Mesenchymal stem cell (in vitro differentiated cells and primary cell): ENCODE data around the gene SYNE1.

Experiments used
- DNase-seq: peaks from one replicate; pipeline ENCODE4 v3.0.0-alpha.2; 2013
- H2AFZ ChIP-seq: one replicate; pipeline ENCODE4 v1.6.1; 2013; ENCODE audit warnings: low read depth, mild to moderate bottlenecking, control low read depth, inconsistent platforms, low read length, moderate library complexity
- H2AK5ac ChIP-seq: 2 replicates; pipeline ENCODE4 v1.6.1; 2013; ENCODE audit warnings: low read length, moderate library complexity, mild to moderate bottlenecking, inconsistent platforms; ENCODE audit not compliant: severe bottlenecking
- H2BK120ac ChIP-seq: one replicate; pipeline ENCODE4 v1.6.1; 2013; ENCODE audit warnings: low read depth, mild to moderate bottlenecking, inconsistent platforms, low read length, moderate library complexity
- H2BK12ac ChIP-seq, 2 experiments: one replicate each; pipeline ENCODE4 v1.6.1; 2013; ENCODE audit warnings: inconsistent platforms in 2 of 2, low read length in 2 of 2, mild to moderate bottlenecking in 2 of 2, moderate library complexity in 2 of 2, control low read depth in 1 of 2
- H2BK15ac ChIP-seq: one replicate; pipeline ENCODE4 v1.6.1; 2013; ENCODE audit warnings: mild to moderate bottlenecking, low read depth, inconsistent platforms; ENCODE audit not compliant: poor library complexity, severe bottlenecking
- H2BK5ac ChIP-seq: 2 replicates; pipeline ENCODE4 v1.6.1; 2013; ENCODE audit warnings: low read depth, mild to moderate bottlenecking, low read length, control low read depth, inconsistent platforms; ENCODE audit not compliant: poor library complexity, severe bottlenecking
- H3K14ac ChIP-seq, 2 experiments: one replicate each; pipeline ENCODE4 v1.6.1; 2013; ENCODE audit warnings: inconsistent platforms in 2 of 2, low read length in 2 of 2, control low read depth in 1 of 2, mild to moderate bottlenecking in 1 of 2, moderate library complexity in 1 of 2
- H3K18ac ChIP-seq, 2 experiments: one replicate each; pipeline ENCODE4 v1.6.1; 2013; ENCODE audit warnings: inconsistent platforms in 2 of 2, low read length in 2 of 2, control low read depth in 1 of 2, low read depth in 1 of 2, mild to moderate bottlenecking in 1 of 2
- H3K23ac ChIP-seq, 2 experiments: one replicate each; pipeline ENCODE4 v1.6.1; 2013; ENCODE audit warnings: inconsistent platforms in 2 of 2, low read length in 2 of 2, mild to moderate bottlenecking in 2 of 2, moderate library complexity in 2 of 2, control low read depth in 1 of 2
- H3K27ac ChIP-seq: 2 replicates; pipeline ENCODE4 v1.5.1; 2013; ENCODE audit warnings: mild to moderate bottlenecking, moderate library complexity, low read length, control low read depth, inconsistent platforms; ENCODE audit not compliant: poor library complexity, severe bottlenecking
- H3K27me3 ChIP-seq, 2 experiments: 2 replicates each; pipeline versions ENCODE4 v1.6.1 to v1.7.0; 2013; ENCODE audit warnings: low read length in 2 of 2, mild to moderate bottlenecking in 2 of 2, moderate library complexity in 2 of 2, control low read depth in 1 of 2, inconsistent platforms in 1 of 2; ENCODE audit not compliant: control insufficient read depth in 1 of 2, insufficient read depth in 1 of 2
- H3K36me3 ChIP-seq, 2 experiments: 2 replicates each; pipeline versions ENCODE4 v1.6.1 to v1.7.0; 2013; ENCODE audit warnings: low read length in 2 of 2, control low read depth in 1 of 2, inconsistent platforms in 1 of 2, low read depth in 1 of 2, mild to moderate bottlenecking in 1 of 2; ENCODE audit not compliant: insufficient read depth in 2 of 2, control insufficient read depth in 1 of 2
- H3K4ac ChIP-seq, 2 experiments: one replicate each; pipeline ENCODE4 v1.6.1; 2013; ENCODE audit warnings: inconsistent platforms in 2 of 2, low read length in 2 of 2, mild to moderate bottlenecking in 2 of 2, moderate library complexity in 2 of 2, control low read depth in 1 of 2, low read depth in 1 of 2
- H3K4me1 ChIP-seq: 2 replicates; pipeline ENCODE4 v1.6.1; 2013; ENCODE audit warnings: low read depth, low read length, control low read depth; ENCODE audit not compliant: control insufficient read depth, insufficient read depth
- H3K4me2 ChIP-seq: 2 replicates; pipeline ENCODE4 v1.6.1; 2013; ENCODE audit warnings: low read length, mild to moderate bottlenecking, inconsistent platforms; ENCODE audit not compliant: poor library complexity, severe bottlenecking
- H3K4me3 ChIP-seq, 2 experiments: 2 replicates each; pipeline versions ENCODE4 v1.5.1 to v1.7.0; 2013; ENCODE audit warnings: low read length in 2 of 2, mild to moderate bottlenecking in 2 of 2, control low read depth in 1 of 2, low read depth in 1 of 2; ENCODE audit not compliant: insufficient read depth in 1 of 2
- H3K79me1 ChIP-seq: replicated peaks from 2 replicates; pipeline ENCODE4 v1.6.1; 2013; ENCODE audit warnings: mild to moderate bottlenecking, control low read depth, low read length, inconsistent platforms; ENCODE audit not compliant: poor library complexity, severe bottlenecking
- H3K9ac ChIP-seq: 2 replicates; pipeline ENCODE4 v1.7.0; 2013; ENCODE audit warnings: mild to moderate bottlenecking, low read length, moderate library complexity
- H3K9me3 ChIP-seq: 2 replicates; pipeline ENCODE4 v1.7.0; 2013; ENCODE audit warnings: mild to moderate bottlenecking, low read length; ENCODE audit not compliant: control insufficient read depth
- H4K8ac ChIP-seq: one replicate; pipeline ENCODE4 v1.6.1; 2013; ENCODE audit warnings: inconsistent platforms, mild to moderate bottlenecking, low read length, moderate library complexity
- H4K91ac ChIP-seq: one replicate; pipeline ENCODE4 v1.6.1; 2013; ENCODE audit warnings: mild to moderate bottlenecking, low read length, inconsistent platforms
- WGBS: methylation state at CpG from one replicate; pipeline ENCODE4 v1.1.7; 2013; ENCODE audit warnings: mixed read lengths; 5-methylcytosine and 5-hydroxymethylcytosine counted together

Gene SYNE1

GRCh38 chr6:152372945-152373344 is 264.2 kb downstream of the SYNE1 start:
- DNase-seq: no peak
- Histone ChIP-seq H2AK5ac (no peak overlapping the region), H2BK5ac (no peak overlapping the region), H3K23ac (no peak overlapping the region), H2BK15ac (no peak overlapping the region), H3K14ac (no peak overlapping the region), H3K4me2 (no peak overlapping the region), H3K36me3 (peaks cover 19 to 67% of the 10 kb centered on the region in 2 experiments), H2BK120ac (no peak overlapping the region), H3K9me3 (no peaks in the 10 kb centered on the region), H4K8ac (no peak overlapping the region), H3K79me1 (peaks cover 15% of the 10 kb centered on the region), H3K4ac (no peak overlapping the region), H3K4me3 (no peak overlapping the region), H3K27me3 (no peaks in the 10 kb centered on the region), H3K27ac (no peak overlapping the region), H4K91ac (no peak overlapping the region), H3K4me1 (no peaks in the 10 kb centered on the region), H2BK12ac (no peak overlapping the region), H3K9ac (no peak overlapping the region), H2AFZ (no peak overlapping the region), H3K18ac (no peak overlapping the region)
- 89% methylated on average over 1 of the region's 2 CpGs for WGBS

- Histone ChIP-seq H3K14ac (no peak overlapping the region), H3K9me3 (no peaks in the 10 kb centered on the region), H3K4me1 (no peaks in the 10 kb centered on the region), H3K27ac (no peak overlapping the region), H2AFZ (no peak overlapping the region), H3K18ac (no peak overlapping the region), H4K8ac (no peak overlapping the region), H3K36me3 (peaks cover 22 to 78% of the 10 kb centered on the region in 2 experiments), H2BK120ac (no peak overlapping the region), H3K4me2 (no peak overlapping the region), H3K4ac (no peak overlapping the region), H2BK12ac (no peak overlapping the region), H3K79me1 (peaks cover 15% of the 10 kb centered on the region), H3K27me3 (no peaks in the 10 kb centered on the region), H3K4me3 (no peak overlapping the region), H3K9ac (no peak overlapping the region), H2BK15ac (no peak overlapping the region), H2BK5ac (no peak overlapping the region), H4K91ac (no peak overlapping the region), H3K23ac (no peak overlapping the region), H2AK5ac (no peak overlapping the region)
- DNase-seq: no peak
Measured at GRCh38 chr6:152371775-152372174, 265.4 kb downstream of the SYNE1 start.

GRCh38 chr6:152368751-152369624 is 268.2 kb downstream of the SYNE1 start:
- H3K79me1 ChIP-seq: peaks cover 8% of the 10 kb centered on the region
- no peak overlapping the region for H3K27ac ChIP-seq
- H3K4me3 ChIP-seq: peak overlapping the region in 1 of 2 experiments; percentile 60
- H3K4me2 ChIP-seq: no peak overlapping the region
- no peak overlapping the region for H2AFZ ChIP-seq
- peaks cover 18 to 83% of the 10 kb centered on the region in 2 experiments for H3K36me3 ChIP-seq
- no peak overlapping the region for H4K8ac ChIP-seq
- H2BK15ac ChIP-seq: no peak overlapping the region
- no peak overlapping the region for H3K23ac ChIP-seq
- H3K18ac ChIP-seq: no peak overlapping the region
- no peak overlapping the region for H2BK12ac ChIP-seq
- no peak overlapping the region for H3K14ac ChIP-seq
- no peaks in the 10 kb centered on the region for H3K4me1 ChIP-seq
- no peak overlapping the region for H2AK5ac ChIP-seq
- H3K4ac ChIP-seq: no peak overlapping the region
- no peaks in the 10 kb centered on the region for H3K9me3 ChIP-seq
- H4K91ac ChIP-seq: no peak overlapping the region
- peak; percentile 27 for DNase-seq
- H3K27me3 ChIP-seq: no peaks in the 10 kb centered on the region
- peak overlapping the region; percentile 68 for H3K9ac ChIP-seq
- no peak overlapping the region for H2BK120ac ChIP-seq
- WGBS: 93% methylated on average over 20 of the region's 20 CpGs
- H2BK5ac ChIP-seq: no peak overlapping the region

- Histone ChIP-seq H3K4me2 (no peak overlapping the region), H2AK5ac (no peak overlapping the region), H2AFZ (no peak overlapping the region), H4K8ac (no peak overlapping the region), H3K4me1 (no peaks in the 10 kb centered on the region), H3K36me3 (peaks cover 27 to 81% of the 10 kb centered on the region in 2 experiments), H3K27ac (no peak overlapping the region), H3K14ac (no peak overlapping the region), H2BK120ac (no peak overlapping the region), H2BK12ac (no peak overlapping the region), H2BK5ac (no peak overlapping the region), H3K4ac (no peak overlapping the region), H3K23ac (no peak overlapping the region), H4K91ac (no peak overlapping the region), H3K4me3 (no peak overlapping the region), H3K27me3 (no peaks in the 10 kb centered on the region), H3K9ac (no peak overlapping the region), H2BK15ac (no peak overlapping the region), H3K18ac (no peak overlapping the region), H3K79me1 (peaks cover 10% of the 10 kb centered on the region), H3K9me3 (no peaks in the 10 kb centered on the region)
- DNase-seq: no peak
- 76% methylated on average over 2 of the region's 2 CpGs for WGBS
Measured at GRCh38 chr6:152364866-152365265, 272.3 kb downstream of the SYNE1 start.
